ENCODE measurements around the gene RCOR3.
"Not testable (repeated sequence)": the region's sequence is repeated elsewhere in the genome, so short reads cannot be mapped to it uniquely, and the experiment has no call there.

Gene RCOR3

DNA sequence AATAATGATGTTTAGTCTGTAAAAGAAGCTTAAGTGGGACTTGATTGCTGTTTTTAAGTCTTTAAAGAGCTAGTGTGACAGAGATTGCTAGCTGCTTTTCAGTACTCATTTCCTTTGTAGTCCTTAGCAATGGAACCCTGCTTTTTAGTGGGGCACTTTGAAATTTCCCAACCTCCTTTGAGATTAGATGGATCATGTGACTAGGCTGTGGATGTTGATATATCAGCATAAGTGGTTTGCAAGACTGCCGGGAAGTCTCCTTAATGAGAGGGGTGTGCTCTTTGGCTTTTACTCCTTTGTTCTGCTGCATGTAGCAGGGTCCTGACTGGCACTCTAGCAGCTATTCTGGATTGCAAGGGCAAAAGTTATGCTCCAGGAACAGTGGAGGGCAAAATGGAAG is 11.2 kb upstream of the RCOR3 start:
- Histone ChIP-seq H3K4me3 (ENCODE audit: low read depth in 1 of 2, low read length in 2 of 2) (no peak overlapping the region), H3K36me3 (ENCODE audit: insufficient read depth, low read length) (no peaks in the 10 kb centered on the region), H4K20me1 (ENCODE audit: insufficient read depth, low read length) (no peaks in the 10 kb centered on the region), H3K4me2 (ENCODE audit: insufficient read depth, low read length) (no peak overlapping the region), H3K4me1 (ENCODE audit: insufficient read depth, low read length) (no peaks in the 10 kb centered on the region), H2AFZ (ENCODE audit: low read depth, low read length) (no peak overlapping the region), H3K79me2 (ENCODE audit: insufficient read depth, low read length) (no peaks in the 10 kb centered on the region), H3K9ac (ENCODE audit: low read depth, low read length) (no peak overlapping the region), H3K27me3 (ENCODE audit: insufficient read depth, low read length, poor library complexity) (no peaks in the 10 kb centered on the region), H3K27ac (ENCODE audit: low read length) (no peak overlapping the region), H3K9me3 (ENCODE audit: insufficient read depth, low read length, severe bottlenecking) (no peaks in the 10 kb centered on the region)
- ATAC-seq (ENCODE audit: insufficient read depth, low read depth) (no peak), DNase-seq (no peak)
- TF ChIP-seq EZH2 (IDR thresholded peaks at IDR 0.05; ENCODE audit: borderline replicate concordance, low read depth, low read length, severe bottlenecking) = no peak
- TF ChIP-seq, protein P1, sequence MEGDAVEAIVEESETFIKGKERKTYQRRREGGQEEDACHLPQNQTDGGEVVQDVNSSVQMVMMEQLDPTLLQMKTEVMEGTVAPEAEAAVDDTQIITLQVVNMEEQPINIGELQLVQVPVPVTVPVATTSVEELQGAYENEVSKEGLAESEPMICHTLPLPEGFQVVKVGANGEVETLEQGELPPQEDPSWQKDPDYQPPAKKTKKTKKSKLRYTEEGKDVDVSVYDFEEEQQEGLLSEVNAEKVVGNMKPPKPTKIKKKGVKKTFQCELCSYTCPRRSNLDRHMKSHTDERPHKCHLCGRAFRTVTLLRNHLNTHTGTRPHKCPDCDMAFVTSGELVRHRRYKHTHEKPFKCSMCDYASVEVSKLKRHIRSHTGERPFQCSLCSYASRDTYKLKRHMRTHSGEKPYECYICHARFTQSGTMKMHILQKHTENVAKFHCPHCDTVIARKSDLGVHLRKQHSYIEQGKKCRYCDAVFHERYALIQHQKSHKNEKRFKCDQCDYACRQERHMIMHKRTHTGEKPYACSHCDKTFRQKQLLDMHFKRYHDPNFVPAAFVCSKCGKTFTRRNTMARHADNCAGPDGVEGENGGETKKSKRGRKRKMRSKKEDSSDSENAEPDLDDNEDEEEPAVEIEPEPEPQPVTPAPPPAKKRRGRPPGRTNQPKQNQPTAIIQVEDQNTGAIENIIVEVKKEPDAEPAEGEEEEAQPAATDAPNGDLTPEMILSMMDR (IDR thresholded peaks at IDR 0.05; ENCODE audit: borderline replicate concordance, extremely low read depth, low read length, poor library complexity, severe bottlenecking) = no peak

DNA sequence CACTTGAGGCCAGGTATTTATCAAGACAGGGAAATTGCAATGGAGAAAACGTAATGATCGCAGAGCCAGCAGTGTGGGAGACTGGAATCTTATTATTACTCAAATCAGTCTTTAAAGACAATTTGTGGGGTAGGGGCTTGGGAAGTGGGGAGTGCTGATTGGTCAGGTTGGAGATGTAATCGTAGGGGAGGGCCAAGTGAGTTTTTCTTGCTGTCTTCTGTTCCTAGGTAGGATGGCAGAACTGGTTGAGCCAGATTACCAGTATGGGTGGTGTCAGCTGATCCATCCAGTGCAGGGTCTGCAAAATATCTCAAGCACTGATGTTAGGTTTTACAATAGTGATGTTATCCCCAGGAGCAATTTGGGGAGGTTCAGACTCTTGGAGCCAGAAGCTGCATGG is 9.6 kb upstream of the RCOR3 start:
- not testable (repeated sequence) for H4K20me1 ChIP-seq (ENCODE audit: insufficient read depth, low read length); H3K27me3 ChIP-seq (ENCODE audit: insufficient read depth, low read length, poor library complexity); H3K79me2 ChIP-seq (ENCODE audit: insufficient read depth, low read length); H2AFZ ChIP-seq (ENCODE audit: low read depth, low read length); H3K4me3 ChIP-seq (ENCODE audit: low read depth in 1 of 2, low read length in 2 of 2); H3K4me1 ChIP-seq (ENCODE audit: insufficient read depth, low read length); ATAC-seq (ENCODE audit: insufficient read depth, low read depth); H3K36me3 ChIP-seq (ENCODE audit: insufficient read depth, low read length); H3K4me2 ChIP-seq (ENCODE audit: insufficient read depth, low read length); DNase-seq; H3K9me3 ChIP-seq (ENCODE audit: insufficient read depth, low read length, severe bottlenecking); H3K9ac ChIP-seq (ENCODE audit: low read depth, low read length); H3K27ac ChIP-seq (ENCODE audit: low read length)

DNA sequence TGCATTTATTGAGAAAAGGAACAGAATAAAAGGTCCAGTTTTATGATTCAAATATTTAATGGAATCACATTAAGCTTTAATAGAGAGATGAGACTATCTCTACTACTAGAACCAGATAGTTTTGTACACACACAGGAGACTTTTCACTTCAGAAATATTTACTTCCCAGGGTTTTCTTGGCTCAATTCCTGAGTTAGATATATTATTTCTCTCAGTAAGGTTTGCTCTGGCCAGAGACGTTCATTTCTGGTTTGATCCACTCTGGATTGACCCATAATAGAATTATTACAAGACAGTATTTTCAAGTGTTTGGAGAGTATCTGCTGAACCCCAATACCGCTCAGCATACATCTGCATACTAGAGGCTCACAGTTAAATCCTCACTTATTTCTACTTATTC is 1.3 kb upstream of the RCOR3 start:
- peak overlapping the region; percentile 93 for H2AFZ ChIP-seq (ENCODE audit: low read depth, low read length)
- H3K27ac ChIP-seq (ENCODE audit: low read length) = peak overlapping the region; percentile 100

DNA sequence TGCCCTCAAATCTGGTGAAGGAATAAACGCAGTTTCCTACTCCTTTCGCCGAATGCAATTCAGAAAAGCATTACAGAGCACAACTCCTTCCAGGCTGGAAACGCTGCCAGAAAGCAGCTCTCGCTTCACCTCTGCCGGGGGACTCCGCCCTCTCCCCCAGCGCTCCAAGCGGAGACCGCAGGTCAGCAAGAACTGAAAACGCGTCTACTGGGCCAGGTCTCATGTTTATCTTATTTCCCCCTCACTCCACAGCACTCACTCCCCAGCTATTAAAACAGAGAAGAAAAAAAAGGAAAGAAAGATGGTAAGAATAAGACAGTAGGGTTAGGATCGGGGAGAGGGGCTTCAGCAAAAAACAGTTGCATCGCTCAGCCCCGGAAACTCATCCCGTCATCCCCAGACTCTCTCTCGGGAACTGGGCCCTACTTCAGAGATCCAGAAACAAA is 833 bp upstream of the RCOR3 start:
- DNase-seq = peak; percentile 81
- H4K20me1 ChIP-seq (ENCODE audit: insufficient read depth, low read length) = peaks cover 5% of the 10 kb centered on the region; the same call in 1 of the 2 replicates
- peak; percentile 46 for ATAC-seq (ENCODE audit: insufficient read depth, low read depth)
- H3K9ac ChIP-seq (ENCODE audit: low read depth, low read length) = peak overlapping the region; percentile 100
- H3K4me1 ChIP-seq (ENCODE audit: insufficient read depth, low read length) = peaks cover 25% of the 10 kb centered on the region
- H2AFZ ChIP-seq (ENCODE audit: low read depth, low read length) = peak overlapping the region; percentile 93
- TF ChIP-seq EZH2 (IDR thresholded peaks at IDR 0.05; ENCODE audit: borderline replicate concordance, low read depth, low read length, severe bottlenecking) = no peak
- TF ChIP-seq, protein P1 (IDR thresholded peaks at IDR 0.05; ENCODE audit: borderline replicate concordance, extremely low read depth, low read length, poor library complexity, severe bottlenecking) = peak; percentile 46
- peak overlapping the region; percentile 79 to 92 for H3K4me3 ChIP-seq (ENCODE audit: low read depth in 1 of 2, low read length in 2 of 2)
- H3K79me2 ChIP-seq (ENCODE audit: insufficient read depth, low read length) = peaks cover 46% of the 10 kb centered on the region
- H3K27me3 ChIP-seq (ENCODE audit: insufficient read depth, low read length, poor library complexity) = no peaks in the 10 kb centered on the region
- peaks cover 3% of the 10 kb centered on the region for H3K36me3 ChIP-seq (ENCODE audit: insufficient read depth, low read length)
- H3K4me2 ChIP-seq (ENCODE audit: insufficient read depth, low read length) = peak overlapping the region; percentile 85
- peak overlapping the region; percentile 100 for H3K27ac ChIP-seq (ENCODE audit: low read length)
- no peaks in the 10 kb centered on the region for H3K9me3 ChIP-seq (ENCODE audit: insufficient read depth, low read length, severe bottlenecking)

More for the DNA sequence above, 1.3 kb upstream of the RCOR3 start:
- Histone ChIP-seq H3K9ac (ENCODE audit: low read depth, low read length) (peak overlapping the region; percentile 100), H3K4me3 (ENCODE audit: low read depth in 1 of 2, low read length in 2 of 2) (peak overlapping the region; percentile 79 to 92), H3K79me2 (ENCODE audit: insufficient read depth, low read length) (peaks cover 42% of the 10 kb centered on the region), H3K27me3 (ENCODE audit: insufficient read depth, low read length, poor library complexity) (no peaks in the 10 kb centered on the region), H3K36me3 (ENCODE audit: insufficient read depth, low read length) (peaks cover 3% of the 10 kb centered on the region), H3K9me3 (ENCODE audit: insufficient read depth, low read length, severe bottlenecking) (no peaks in the 10 kb centered on the region), H3K4me2 (ENCODE audit: insufficient read depth, low read length) (peak overlapping the region; percentile 85), H3K4me1 (ENCODE audit: insufficient read depth, low read length) (peaks cover 25% of the 10 kb centered on the region), H4K20me1 (ENCODE audit: insufficient read depth, low read length) (peaks cover 5% of the 10 kb centered on the region; the same call in 1 of the 2 replicates)
- TF ChIP-seq EZH2 (IDR thresholded peaks at IDR 0.05; ENCODE audit: borderline replicate concordance, low read depth, low read length, severe bottlenecking) = no peak
- TF ChIP-seq, protein P1 (IDR thresholded peaks at IDR 0.05; ENCODE audit: borderline replicate concordance, extremely low read depth, low read length, poor library complexity, severe bottlenecking) = no peak
- no peak for ATAC-seq (ENCODE audit: insufficient read depth, low read depth)
- DNase-seq = no peak

Data from DND-41 (cell line).